Measurements from ENCODE around the gene SPOCK2. TPM values are rescaled to one million over a fixed set of nuclear protein-coding genes. Genes with fewer than 3 reads are reported as not detected.

Gene SPOCK2
- total RNA-seq, 2 donors from 2014 or later: 5.1 to 163 TPM

GRCh38 chr10:72015841-72016240 lies 72.5 kb downstream of the SPOCK2 start:
- Histone ChIP-seq H3K4me1 (replicated peaks) (no peaks in the 10 kb centered on the region), H3K27me3 (replicated peaks; ENCODE audit: insufficient read depth) (no peaks in the 10 kb centered on the region), H3K36me3 (no peaks in the 10 kb centered on the region), H3K27ac (no peak overlapping the region), H3K9me3 (no peaks in the 10 kb centered on the region), H3K4me3 (no peak overlapping the region)
- no peak for TF ChIP-seq POLR2A (IDR thresholded peaks at IDR 0.05)
- TF ChIP-seq CTCF (IDR thresholded peaks at IDR 0.05): no peak
- TF ChIP-seq POLR2AphosphoS5 (IDR thresholded peaks at IDR 0.05): no peak
- intact Hi-C loops (cut with DNase I): no loop called here
- DNase-seq (ENCODE audit: low spot score): no peak
- WGBS: 68% methylated on average over 8 of the region's 8 CpGs

GRCh38 chr10:72014785-72015480 lies 73.4 kb downstream of the SPOCK2 start:
- Histone ChIP-seq H3K4me1 (replicated peaks) (peaks cover 7% of the 10 kb centered on the region), H3K9me3 (no peaks in the 10 kb centered on the region), H3K27ac (peak overlapping the region in 1 of 2 donors; percentile 19), H3K4me3 (no peak overlapping the region), H3K36me3 (no peaks in the 10 kb centered on the region), H3K27me3 (replicated peaks; ENCODE audit: insufficient read depth) (no peaks in the 10 kb centered on the region)
- WGBS: 83% methylated on average over 10 of the region's 10 CpGs
- DNase-seq (ENCODE audit: low spot score): no peak
- TF ChIP-seq CTCF (IDR thresholded peaks at IDR 0.05): no peak
- intact Hi-C loops (cut with DNase I): no loop called here

- intact Hi-C loops (cut with DNase I): no loop called here
- Histone ChIP-seq H3K4me1 (replicated peaks) (peaks cover 11% of the 10 kb centered on the region), H3K27me3 (replicated peaks; ENCODE audit: insufficient read depth) (no peaks in the 10 kb centered on the region), H3K9me3 (no peaks in the 10 kb centered on the region), H3K36me3 (no peaks in the 10 kb centered on the region), H3K4me3 (no peak overlapping the region), H3K27ac (no peak overlapping the region)
- no peak for DNase-seq (ENCODE audit: low spot score)
- TF ChIP-seq POLR2A (IDR thresholded peaks at IDR 0.05): no peak
- no peak for TF ChIP-seq POLR2AphosphoS5 (IDR thresholded peaks at IDR 0.05)
- TF ChIP-seq CTCF (IDR thresholded peaks at IDR 0.05): no peak
- WGBS: 47% methylated on average over 2 of the region's 2 CpGs
These were observed 74.2 kb downstream of the SPOCK2 start for GRCh38 chr10:72014197-72014596.

GRCh38 chr10:72013202-72013945 lies 75.0 kb downstream of the SPOCK2 start:
- 92% methylated on average over 13 of the region's 13 CpGs for WGBS
- DNase-seq (ENCODE audit: low spot score): no peak
- no peak for TF ChIP-seq POLR2A (IDR thresholded peaks at IDR 0.05)
- no peak for TF ChIP-seq POLR2AphosphoS5 (IDR thresholded peaks at IDR 0.05)
- TF ChIP-seq CTCF (IDR thresholded peaks at IDR 0.05): no peak
- Histone ChIP-seq H3K27me3 (replicated peaks; ENCODE audit: insufficient read depth) (no peaks in the 10 kb centered on the region), H3K36me3 (peaks cover 0 to 3% of the 10 kb centered on the region in 2 donors), H3K4me1 (replicated peaks) (peaks cover 19% of the 10 kb centered on the region), H3K9me3 (no peaks in the 10 kb centered on the region), H3K27ac (no peak overlapping the region), H3K4me3 (no peak overlapping the region)
- intact Hi-C loops (cut with DNase I): no loop called here

GRCh38 chr10:72012796-72013195 lies 75.6 kb downstream of the SPOCK2 start:
- intact Hi-C loops (cut with DNase I): no loop called here
- H3K4me3 ChIP-seq: no peak overlapping the region
- 93% methylated on average over 7 of the region's 7 CpGs for WGBS
- DNase-seq (ENCODE audit: low spot score): no peak
- no peaks in the 10 kb centered on the region for H3K9me3 ChIP-seq
- no peaks in the 10 kb centered on the region for H3K27me3 ChIP-seq (replicated peaks; ENCODE audit: insufficient read depth)
- H3K36me3 ChIP-seq: peaks cover 0 to 9% of the 10 kb centered on the region in 2 donors
- TF ChIP-seq CTCF (IDR thresholded peaks at IDR 0.05): no peak
- TF ChIP-seq POLR2AphosphoS5 (IDR thresholded peaks at IDR 0.05): no peak
- TF ChIP-seq POLR2A (IDR thresholded peaks at IDR 0.05): no peak
- peaks cover 20% of the 10 kb centered on the region for H3K4me1 ChIP-seq (replicated peaks)
- peak overlapping the region in 1 of 2 donors; percentile 82 for H3K27ac ChIP-seq

Measured in prostate gland (tissue), 2 donors.